Mesenteric fat pad (tissue), 1 donor: ENCODE data around the gene FUT2. TPM values are rescaled to one million over a fixed set of nuclear protein-coding genes. Genes with fewer than 3 reads are reported as not detected.

Experiments used
- DNase-seq: peaks from one replicate; pipeline ENCODE4 v3.0.0-alpha.2; 2020; ENCODE audit warnings: low spot score
- total RNA-seq: library from RNA; stranded (reverse); fragmentation: NEBNext Ultra II Directional; extraction: Animal tissue kit (Norgen Biotek cat#: 25700); gene quantifications from one replicate; pipeline ENCODE4 v1.2.1, GENCODE V29; 2021
- donor health status: DM: yes; HTN: yes; CAD: no.

FUT2 gene
- total RNA-seq, 1 donor from 2014 or later: 0.19 TPM

GRCh38 chr19:48749571-48750198, 53.9 kb downstream of the FUT2 start:
- DNase-seq: no peak

GRCh38 chr19:48750351-48750750, 54.6 kb downstream of the FUT2 start:
- DNase-seq: no peak

- DNase-seq: no peak
Observed at GRCh38 chr19:48750771-48751504, 55.2 kb downstream of the FUT2 start.

GRCh38 chr19:48751845-48752495, 56.2 kb downstream of the FUT2 start:
- DNase-seq: no peak

- no peak for DNase-seq
Observed at GRCh38 chr19:48752496-48753365, 57.0 kb downstream of the FUT2 start, which contains the start of gene FUT1. Gene FUT1, minus strand, starts transcription at chr19:48752641. Its CDS starts 1,360 bp downstream, at chr19:48751281.

GRCh38 chr19:48755084-48755641, 59.4 kb downstream of the FUT2 start, which contains the start of gene FGF21:
Gene FGF21, plus strand, starts transcription at chr19:48755524. Its CDS starts 713 bp downstream, at chr19:48756237.
- no peak for DNase-seq

Other genes starting within 250 kb of the FUT2 start
- gene GRWD1, start 250.0 kb upstream of the FUT2 start, total RNA-seq: 39.0 TPM
- gene KCNJ14, start 240.4 kb upstream of the FUT2 start, total RNA-seq: 1.0 TPM
- gene CYTH2, start 226.6 kb upstream of the FUT2 start, total RNA-seq: 34.9 TPM
- 0.45 TPM for gene LMTK3, start 184.1 kb upstream of the FUT2 start, total RNA-seq
- gene SULT2B1, start 143.8 kb upstream of the FUT2 start, total RNA-seq: 0.48 TPM
- gene SPACA4, start 89.2 kb upstream of the FUT2 start, total RNA-seq: not detected
- gene FAM83E, start 80.9 kb upstream of the FUT2 start, total RNA-seq: 0.71 TPM
- 876 TPM for gene RPL18, start 76.8 kb upstream of the FUT2 start, total RNA-seq
- gene SPHK2, start 76.5 kb upstream of the FUT2 start, total RNA-seq: 14.0 TPM
- 1.4 TPM for gene DBP, start 58.6 kb upstream of the FUT2 start, total RNA-seq
- 3.3 TPM for gene CA11, start 49.8 kb upstream of the FUT2 start, total RNA-seq
- 0.51 TPM for gene NTN5, start 23.0 kb upstream of the FUT2 start, total RNA-seq
- 0.58 TPM for gene MAMSTR, start 23.8 kb downstream of the FUT2 start, total RNA-seq
- 34.5 TPM for gene RASIP1, start 44.6 kb downstream of the FUT2 start, total RNA-seq
- gene IZUMO1, start 50.9 kb downstream of the FUT2 start, total RNA-seq: 2.0 TPM
- gene FUT1, start 56.7 kb downstream of the FUT2 start, total RNA-seq: 5.7 TPM
- gene FGF21, start 59.6 kb downstream of the FUT2 start, total RNA-seq: not detected
- 20.3 TPM for gene BCAT2, start 115.1 kb downstream of the FUT2 start, total RNA-seq
- 9.4 TPM for gene HSD17B14, start 140.5 kb downstream of the FUT2 start, total RNA-seq
- gene PLEKHA4, start 172.6 kb downstream of the FUT2 start, total RNA-seq: 44.9 TPM
- 152 TPM for gene PPP1R15A, start 176.4 kb downstream of the FUT2 start, total RNA-seq
- not detected for gene TULP2, start 202.8 kb downstream of the FUT2 start, total RNA-seq
- 304 TPM for gene NUCB1, start 204.3 kb downstream of the FUT2 start, total RNA-seq
- 0.61 TPM for gene DHDH, start 237.7 kb downstream of the FUT2 start, total RNA-seq